Ascending aorta (tissue), 2 donors: ENCODE data around the gene NMNAT2. TPM values are rescaled to one million over a fixed set of nuclear protein-coding genes. Genes with fewer than 3 reads are reported as not detected.
"Not testable (repeated sequence)": the region's sequence is repeated elsewhere in the genome, so short reads cannot be mapped to it uniquely, and the experiment has no call there.

Experiments used
- DNase-seq, 2 donors: peaks; one replicate each; pipeline ENCODE4 v3.0.0-alpha.2; 2019; ENCODE audit warnings: low spot score in 2 of 2
- H3K27ac ChIP-seq, 2 donors: fragments of 200-600 bp; sonication (generic); one replicate each; pipeline ENCODE4 v1.5.1; 2016 to 2017; ENCODE audit warnings: mild to moderate bottlenecking in 1 of 2
- H3K27me3 ChIP-seq: fragments of 200-600 bp; sonication (generic); one replicate; pipeline ENCODE4 v1.5.1; 2017
- H3K36me3 ChIP-seq, 2 donors: fragments of 200-600 bp; sonication (generic); one replicate each; pipeline ENCODE4 v1.5.1; 2016
- H3K4me1 ChIP-seq, 2 donors: fragments of 200-600 bp; sonication (generic); one replicate each; pipeline ENCODE4 v1.5.1; 2016 to 2017; ENCODE audit warnings: mild to moderate bottlenecking in 1 of 2
- H3K4me3 ChIP-seq, 2 donors: fragments of 200-600 bp; sonication (generic); one replicate each; pipeline ENCODE4 v1.5.1; 2016 to 2017; ENCODE audit warnings: mild to moderate bottlenecking in 1 of 2
- H3K9me3 ChIP-seq, 2 donors: fragments of 200-600 bp; sonication (generic); one replicate each; pipeline ENCODE4 v1.5.1; 2016
- CTCF ChIP-seq, 3 experiments: fragments of 200-600 bp in 2 of 3; fragments of 450-650 bp in 1 of 3; sonication (generic) in 2 of 3; IDR thresholded peaks; one replicate each; pipeline ENCODE4 v1.5.1; 2016 to 2019; ENCODE audit warnings: antibody characterized with exemption in 3 of 3, mild to moderate bottlenecking in 1 of 3, moderate library complexity in 1 of 3
- intact Hi-C: fragments of 100-400 bp; cut with DNase I; formaldehyde crosslinking; loops from one replicate; pipeline ENCODE4 v1.15.1; 2023
- total RNA-seq: library from RNA; depleted of rRNA; stranded (reverse); fragments of >200 nt; gene quantifications from one replicate; pipeline ENCODE4 v1.1.0, GENCODE V29; 2016

NMNAT2 gene
- total RNA-seq, 1 donor from 2014 or later, result 0.53 TPM

- intact Hi-C loops, result no loop called here
- no peak for TF ChIP-seq CTCF (IDR thresholded peaks at IDR 0.05)
- H3K27me3 ChIP-seq, result no peaks in the 10 kb centered on the region
- no peaks in the 10 kb centered on the region for H3K36me3 ChIP-seq
- H3K9me3 ChIP-seq, result no peaks in the 10 kb centered on the region
- no peak overlapping the region for H3K27ac ChIP-seq
- H3K4me1 ChIP-seq, result no peaks in the 10 kb centered on the region
- H3K4me3 ChIP-seq, result no peak overlapping the region
- DNase-seq, result no peak
These were observed 14.3 kb upstream of the NMNAT2 start for GRCh38 chr1:183432548-183432875.

- intact Hi-C loops, result no loop called here
- TF ChIP-seq CTCF (IDR thresholded peaks at IDR 0.05), result no peak
- no peak overlapping the region for H3K4me3 ChIP-seq
- no peaks in the 10 kb centered on the region for H3K9me3 ChIP-seq
- H3K27me3 ChIP-seq, result no peaks in the 10 kb centered on the region
- H3K27ac ChIP-seq, result no peak overlapping the region
- no peak for DNase-seq
- no peaks in the 10 kb centered on the region for H3K4me1 ChIP-seq
- no peaks in the 10 kb centered on the region for H3K36me3 ChIP-seq
These were observed 13.8 kb upstream of the NMNAT2 start for GRCh38 chr1:183431840-183432547.

- H3K36me3 ChIP-seq, DNase-seq, H3K4me1 ChIP-seq, H3K9me3 ChIP-seq, intact Hi-C loops, H3K27me3 ChIP-seq, H3K4me3 ChIP-seq, H3K27ac ChIP-seq: not testable (repeated sequence)
These were observed 9.4 kb upstream of the NMNAT2 start for GRCh38 chr1:183427591-183427990.

- no peaks in the 10 kb centered on the region for H3K36me3 ChIP-seq
- TF ChIP-seq CTCF (IDR thresholded peaks at IDR 0.05), result no peak
- DNase-seq, result no peak
These were observed 6.5 kb upstream of the NMNAT2 start for GRCh38 chr1:183424691-183425090.

GRCh38 chr1:183423541-183423940, 5.4 kb upstream of the NMNAT2 start:
- no peak for DNase-seq
- Histone ChIP-seq H3K9me3 (no peaks in the 10 kb centered on the region), H3K27me3 (no peaks in the 10 kb centered on the region), H3K27ac (no peak overlapping the region), H3K4me1 (no peaks in the 10 kb centered on the region), H3K36me3 (no peaks in the 10 kb centered on the region), H3K4me3 (no peak overlapping the region)
- no peak for TF ChIP-seq CTCF (IDR thresholded peaks at IDR 0.05)
- intact Hi-C loops, result no loop called here

More at GRCh38 chr1:183424691-183425090, 6.5 kb upstream of the NMNAT2 start:
- Histone ChIP-seq H3K9me3 (no peaks in the 10 kb centered on the region), H3K4me1 (no peaks in the 10 kb centered on the region), H3K4me3 (no peak overlapping the region), H3K27ac (no peak overlapping the region), H3K27me3 (no peaks in the 10 kb centered on the region)
- intact Hi-C loops, result no loop called here

- H3K27ac ChIP-seq, result no peak overlapping the region
- H3K36me3 ChIP-seq, result no peaks in the 10 kb centered on the region
- peaks cover 5 to 13% of the 10 kb centered on the region in 2 donors for H3K4me1 ChIP-seq
- intact Hi-C loops, result no loop called here
- peaks cover 10% of the 10 kb centered on the region for H3K27me3 ChIP-seq
- no peaks in the 10 kb centered on the region for H3K9me3 ChIP-seq
- TF ChIP-seq CTCF (IDR thresholded peaks at IDR 0.05), result no peak
- H3K4me3 ChIP-seq, result no peak overlapping the region
- DNase-seq, result no peak
These were observed 1.2 kb upstream of the NMNAT2 start for GRCh38 chr1:183419399-183419798.
